Activated T-helper 1 cell treated with Interleukin-2 at 50 U/mL for 16 hours (primary cell): ENCODE data around the gene CEP89.
"Not testable (repeated sequence)": the region's sequence is repeated elsewhere in the genome, so short reads cannot be mapped to it uniquely, and the experiment has no call there.

Experiments
- DNase-seq: peaks from one replicate; pipeline ENCODE4 v3.0.0-alpha.2; 2020; ENCODE audit warnings: low read depth

Gene CEP89

GRCh38 chr19:32837531-32837930 lies 134.2 kb downstream of the CEP89 start:
- no peak for DNase-seq

GRCh38 chr19:32833388-32833787 lies 138.4 kb downstream of the CEP89 start:
- not testable (repeated sequence) for DNase-seq

- not testable (repeated sequence) for DNase-seq
Measured at GRCh38 chr19:32832825-32833224, 138.9 kb downstream of the CEP89 start.

- not testable (repeated sequence) for DNase-seq
Measured at GRCh38 chr19:32832094-32832493, 139.7 kb downstream of the CEP89 start.

GRCh38 chr19:32831611-32832010 lies 140.1 kb downstream of the CEP89 start:
- DNase-seq = no peak

GRCh38 chr19:32830231-32831014 lies 141.3 kb downstream of the CEP89 start:
- no peak for DNase-seq

- DNase-seq = no peak
Measured at GRCh38 chr19:32829345-32829896, 142.3 kb downstream of the CEP89 start.

- DNase-seq = no peak
Measured at GRCh38 chr19:32828643-32829344, 143.0 kb downstream of the CEP89 start.

GRCh38 chr19:32828139-32828538 lies 143.6 kb downstream of the CEP89 start:
- DNase-seq = no peak
